SK-N-DZ (cell line): ENCODE results near the gene TRAPPC2.
"Not testable (repeated sequence)": the region's sequence is repeated elsewhere in the genome, so short reads cannot be mapped to it uniquely, and the experiment has no call there.

Experiments
- DNase-seq: peaks from one replicate; pipeline ENCODE4 v3.0.0-alpha.2; 2015; ENCODE audit warnings: low spot score

The TRAPPC2 gene

GRCh38 chrX:13748486-13748885, 14.1 kb upstream of the TRAPPC2 start:
- DNase-seq = no peak

GRCh38 chrX:13747836-13748235, 13.4 kb upstream of the TRAPPC2 start:
- no peak for DNase-seq

- no peak for DNase-seq
These were observed 8.2 kb upstream of the TRAPPC2 start for GRCh38 chrX:13742397-13743176.

- DNase-seq = no peak
These were observed 7.3 kb upstream of the TRAPPC2 start for GRCh38 chrX:13741695-13742094.

GRCh38 chrX:13733506-13733905, 914 bp downstream of the TRAPPC2 start:
- no peak for DNase-seq

GRCh38 chrX:13732246-13733067, 2.0 kb downstream of the TRAPPC2 start:
- DNase-seq = no peak

- DNase-seq = not testable (repeated sequence)
These were observed 3.9 kb downstream of the TRAPPC2 start for GRCh38 chrX:13730523-13730922.

GRCh38 chrX:13726583-13726982, 7.8 kb downstream of the TRAPPC2 start:
- DNase-seq = not testable (repeated sequence)

- DNase-seq = not testable (repeated sequence)
These were observed 9.5 kb downstream of the TRAPPC2 start for GRCh38 chrX:13724878-13725277.

- no peak for DNase-seq
These were observed 12.5 kb downstream of the TRAPPC2 start for GRCh38 chrX:13721819-13722519.

GRCh38 chrX:13721371-13721770, 13.0 kb downstream of the TRAPPC2 start:
- no peak for DNase-seq

- no peak for DNase-seq
These were observed 15.1 kb downstream of the TRAPPC2 start for GRCh38 chrX:13719192-13719856.

- DNase-seq = no peak
These were observed 16.5 kb downstream of the TRAPPC2 start for GRCh38 chrX:13717700-13718472.

GRCh38 chrX:13716905-13717304, 17.5 kb downstream of the TRAPPC2 start:
- no peak for DNase-seq

- DNase-seq = no peak
These were observed 18.0 kb downstream of the TRAPPC2 start for GRCh38 chrX:13716455-13716854.

- no peak for DNase-seq
These were observed 23.3 kb downstream of the TRAPPC2 start for GRCh38 chrX:13711141-13711540.

- DNase-seq = no peak
These were observed 30.8 kb downstream of the TRAPPC2 start for GRCh38 chrX:13703589-13703988.

GRCh38 chrX:13703135-13703534, 31.3 kb downstream of the TRAPPC2 start:
- DNase-seq = no peak

GRCh38 chrX:13702111-13702789, 32.2 kb downstream of the TRAPPC2 start:
- DNase-seq = no peak

GRCh38 chrX:13700380-13700779, 34.0 kb downstream of the TRAPPC2 start:
- no peak for DNase-seq
